CD4-positive, alpha-beta T cell treated with Interleukin-17A for 4 hours (primary cell): ENCODE results near the gene DSPP.

Source experiments
- DNase-seq: peaks from one replicate; pipeline ENCODE4 v3.0.0-alpha.2; 2020; ENCODE audit warnings: mixed read lengths

The DSPP gene

GRCh38 chr4:87632469-87632868, 24.1 kb downstream of the DSPP start:
- DNase-seq, result no peak

GRCh38 chr4:87633243-87633642, 24.9 kb downstream of the DSPP start:
- DNase-seq, result no peak

GRCh38 chr4:87644286-87644685, 36.0 kb downstream of the DSPP start:
- no peak for DNase-seq

GRCh38 chr4:87649980-87650379, 41.7 kb downstream of the DSPP start, which contains the start of gene DMP1:
Gene DMP1 (plus strand): TSS chr4:87650280. CDS start chr4:87656493, 6,213 bp downstream.
- no peak for DNase-seq

GRCh38 chr4:87650938-87651337, 42.6 kb downstream of the DSPP start:
- DNase-seq, result no peak

GRCh38 chr4:87651941-87652340, 43.6 kb downstream of the DSPP start:
- no peak for DNase-seq

- DNase-seq, result no peak
Measured at GRCh38 chr4:87654487-87655044, 46.2 kb downstream of the DSPP start.

GRCh38 chr4:87657525-87657924, 49.2 kb downstream of the DSPP start:
- DNase-seq, result no peak

GRCh38 chr4:87659247-87659931, 51.1 kb downstream of the DSPP start:
- no peak for DNase-seq

- no peak for DNase-seq
Measured at GRCh38 chr4:87662871-87663270, 54.5 kb downstream of the DSPP start.
